ENCODE measurements around the gene APOA4.
A peak's percentile ranks its signal among the peaks of the same experiment; 100 is the strongest.
"Not testable (repeated sequence)": the region's sequence is repeated elsewhere in the genome, so short reads cannot be mapped to it uniquely, and the experiment has no call there.

The APOA4 gene

GRCh38 chr11:116812109-116812508, 11.0 kb downstream of the APOA4 start:
- no peak for FAIRE-seq
- TF ChIP-seq POLR2A (IDR thresholded peaks at IDR 0.05; ENCODE audit: low read depth, low read length): no peak

GRCh38 chr11:116811194-116811593, 11.9 kb downstream of the APOA4 start:
- DNase-seq (ENCODE audit: insufficient read length, low spot score) (no peak), FAIRE-seq (no peak)
- no peak for TF ChIP-seq POLR2A (IDR thresholded peaks at IDR 0.05; ENCODE audit: low read depth, low read length)

More at GRCh38 chr11:116812109-116812508, 11.0 kb downstream of the APOA4 start:
- DNase-seq (ENCODE audit: insufficient read length, low spot score): no peak

- DNase-seq (ENCODE audit: insufficient read length, low spot score) (no peak), FAIRE-seq (no peak)
- no peak for TF ChIP-seq POLR2A (IDR thresholded peaks at IDR 0.05; ENCODE audit: low read depth, low read length)
Measured at GRCh38 chr11:116808262-116809175, 14.6 kb downstream of the APOA4 start.

- no peak for FAIRE-seq
- no peak for DNase-seq (ENCODE audit: insufficient read length, low spot score)
- TF ChIP-seq POLR2A (IDR thresholded peaks at IDR 0.05; ENCODE audit: low read depth, low read length): no peak
Measured at GRCh38 chr11:116807601-116808261, 15.4 kb downstream of the APOA4 start.

GRCh38 chr11:116804001-116804400, 19.1 kb downstream of the APOA4 start:
- FAIRE-seq (no peak), DNase-seq (ENCODE audit: insufficient read length, low spot score) (no peak)
- TF ChIP-seq POLR2A (IDR thresholded peaks at IDR 0.05; ENCODE audit: low read depth, low read length): no peak

GRCh38 chr11:116801662-116802061, 21.4 kb downstream of the APOA4 start:
- not testable (repeated sequence) for DNase-seq (ENCODE audit: insufficient read length, low spot score); FAIRE-seq

GRCh38 chr11:116800610-116801009, 22.5 kb downstream of the APOA4 start:
- FAIRE-seq (no peak), DNase-seq (ENCODE audit: insufficient read length, low spot score) (no peak)
- TF ChIP-seq POLR2A (IDR thresholded peaks at IDR 0.05; ENCODE audit: low read depth, low read length): no peak

GRCh38 chr11:116798368-116798767, 24.7 kb downstream of the APOA4 start:
- no peak for FAIRE-seq
- no peak for TF ChIP-seq POLR2A (IDR thresholded peaks at IDR 0.05; ENCODE audit: low read depth, low read length)

GRCh38 chr11:116797816-116798215, 25.3 kb downstream of the APOA4 start:
- DNase-seq (ENCODE audit: insufficient read length, low spot score) (no peak), FAIRE-seq (no peak)
- no peak for TF ChIP-seq POLR2A (IDR thresholded peaks at IDR 0.05; ENCODE audit: low read depth, low read length)

More at GRCh38 chr11:116798368-116798767, 24.7 kb downstream of the APOA4 start:
- DNase-seq (ENCODE audit: insufficient read length, low spot score): no peak

- no peak for TF ChIP-seq POLR2A (IDR thresholded peaks at IDR 0.05; ENCODE audit: low read depth, low read length)
- FAIRE-seq (no peak), DNase-seq (ENCODE audit: insufficient read length, low spot score) (no peak)
Measured at GRCh38 chr11:116796548-116796947, 26.6 kb downstream of the APOA4 start.

- FAIRE-seq: no peak
- no peak for DNase-seq (ENCODE audit: insufficient read length, low spot score)
- TF ChIP-seq POLR2A (IDR thresholded peaks at IDR 0.05; ENCODE audit: low read depth, low read length): no peak
Measured at GRCh38 chr11:116794851-116795250, 28.3 kb downstream of the APOA4 start.

GRCh38 chr11:116793772-116794097, 29.4 kb downstream of the APOA4 start:
- DNase-seq (ENCODE audit: insufficient read length, low spot score) (no peak), FAIRE-seq (no peak)
- TF ChIP-seq POLR2A (IDR thresholded peaks at IDR 0.05; ENCODE audit: low read depth, low read length): no peak

GRCh38 chr11:116792869-116793771, 30.0 kb downstream of the APOA4 start:
- FAIRE-seq (peak; percentile 77), DNase-seq (ENCODE audit: insufficient read length, low spot score) (no peak)
- TF ChIP-seq POLR2A (IDR thresholded peaks at IDR 0.05; ENCODE audit: low read depth, low read length): no peak

Data from H54 (cell line).